LNCaP clone FGC (cell line): ENCODE results near the gene CCND1.
"Not testable (repeated sequence)": the region's sequence is repeated elsewhere in the genome, so short reads cannot be mapped to it uniquely, and the experiment has no call there.

ENCODE experiments used
- DNase-seq: peaks from one replicate; pipeline ENCODE4 v3.0.0-alpha.2; 2011; ENCODE audit warnings: low read depth
- H3K4me3 ChIP-seq: 2 replicates; pipeline ENCODE4 v1.5.1; 2011; ENCODE audit warnings: mild to moderate bottlenecking, low read depth, low read length, control low read depth
- TF ChIP-seq, protein P1 (sequence below): IDR thresholded peaks from 2 replicates; pipeline ENCODE4 v1.5.1; 2012; ENCODE audit warnings: mild to moderate bottlenecking; ENCODE audit not compliant: control insufficient read depth, insufficient read depth; ENCODE audit errors: extremely low read depth

The CCND1 gene

DNA sequence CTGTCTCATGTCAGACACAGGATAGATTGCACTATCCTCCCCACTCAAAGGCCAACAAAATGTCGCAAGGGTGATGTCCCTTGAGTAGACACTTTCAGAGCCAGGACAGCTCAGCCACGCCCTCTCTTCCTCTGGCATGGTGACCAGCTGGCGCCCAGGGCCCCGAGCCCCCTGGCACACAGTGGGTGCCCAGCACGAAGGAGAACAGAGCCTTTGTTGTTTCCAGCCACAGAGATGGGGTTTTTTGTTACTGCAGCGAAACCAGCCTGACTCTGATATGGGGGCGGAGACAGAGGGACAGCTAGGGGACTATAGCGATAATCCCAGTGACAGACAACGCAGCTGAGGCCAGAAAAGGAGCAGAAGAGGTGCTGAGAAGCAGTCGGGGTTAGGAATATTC, 23.3 kb upstream of the CCND1 start:
- H3K4me3 ChIP-seq, result no peak overlapping the region
- no peak for DNase-seq
- TF ChIP-seq, protein P1, sequence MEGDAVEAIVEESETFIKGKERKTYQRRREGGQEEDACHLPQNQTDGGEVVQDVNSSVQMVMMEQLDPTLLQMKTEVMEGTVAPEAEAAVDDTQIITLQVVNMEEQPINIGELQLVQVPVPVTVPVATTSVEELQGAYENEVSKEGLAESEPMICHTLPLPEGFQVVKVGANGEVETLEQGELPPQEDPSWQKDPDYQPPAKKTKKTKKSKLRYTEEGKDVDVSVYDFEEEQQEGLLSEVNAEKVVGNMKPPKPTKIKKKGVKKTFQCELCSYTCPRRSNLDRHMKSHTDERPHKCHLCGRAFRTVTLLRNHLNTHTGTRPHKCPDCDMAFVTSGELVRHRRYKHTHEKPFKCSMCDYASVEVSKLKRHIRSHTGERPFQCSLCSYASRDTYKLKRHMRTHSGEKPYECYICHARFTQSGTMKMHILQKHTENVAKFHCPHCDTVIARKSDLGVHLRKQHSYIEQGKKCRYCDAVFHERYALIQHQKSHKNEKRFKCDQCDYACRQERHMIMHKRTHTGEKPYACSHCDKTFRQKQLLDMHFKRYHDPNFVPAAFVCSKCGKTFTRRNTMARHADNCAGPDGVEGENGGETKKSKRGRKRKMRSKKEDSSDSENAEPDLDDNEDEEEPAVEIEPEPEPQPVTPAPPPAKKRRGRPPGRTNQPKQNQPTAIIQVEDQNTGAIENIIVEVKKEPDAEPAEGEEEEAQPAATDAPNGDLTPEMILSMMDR, result no peak

DNA sequence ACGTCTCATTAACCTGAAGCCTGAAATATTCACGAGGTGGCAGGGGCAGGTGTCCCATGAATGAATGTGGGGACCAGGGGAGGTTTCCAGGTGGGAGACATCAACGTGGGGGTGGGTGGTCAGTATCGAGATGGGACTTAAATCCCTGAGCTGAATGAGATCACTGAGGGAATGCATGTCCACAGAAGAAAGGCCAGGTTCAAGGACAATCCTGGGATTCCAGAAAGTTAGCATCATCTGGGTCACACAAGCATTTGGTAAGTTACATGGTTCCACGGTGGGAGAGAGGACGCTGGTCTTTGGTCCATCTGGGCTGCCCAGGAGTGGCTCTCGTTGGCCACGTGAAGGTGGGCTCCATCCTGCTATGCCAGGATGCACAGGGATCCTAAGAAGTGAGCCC, 22.7 kb upstream of the CCND1 start:
- DNase-seq, result no peak
- TF ChIP-seq, protein P1, result no peak
- no peak overlapping the region for H3K4me3 ChIP-seq

DNA sequence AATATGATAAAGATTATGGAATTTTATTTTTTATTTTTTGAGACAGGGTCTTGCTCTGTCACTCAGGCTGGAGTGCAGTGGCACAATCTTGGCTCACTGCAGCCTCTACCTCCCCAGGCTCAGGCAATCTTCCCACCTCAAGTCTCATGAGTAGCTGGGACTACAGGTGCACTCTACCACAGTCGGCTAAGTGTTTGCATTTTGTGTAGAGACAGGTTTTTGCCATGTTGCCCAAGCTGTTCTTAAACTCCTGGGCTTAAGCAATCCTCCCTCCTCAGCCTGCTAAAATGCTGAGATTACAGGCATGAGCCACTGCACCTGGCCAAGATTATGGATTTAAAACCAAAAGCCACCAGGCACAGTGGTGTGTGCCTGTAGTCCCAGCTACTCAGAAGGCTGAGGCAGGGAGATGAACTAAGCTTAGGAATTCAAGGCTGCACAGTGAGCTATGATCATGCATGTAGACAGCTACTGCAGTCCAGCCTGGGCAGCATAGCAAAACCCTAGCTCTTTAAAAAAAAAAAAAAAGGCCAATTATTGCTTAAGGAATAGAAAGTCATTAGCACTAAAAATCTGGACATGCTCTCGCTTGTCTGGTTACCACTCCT, 20.2 kb upstream of the CCND1 start:
- TF ChIP-seq, protein P1, result no peak
- no peak overlapping the region for H3K4me3 ChIP-seq
- DNase-seq, result no peak

DNA sequence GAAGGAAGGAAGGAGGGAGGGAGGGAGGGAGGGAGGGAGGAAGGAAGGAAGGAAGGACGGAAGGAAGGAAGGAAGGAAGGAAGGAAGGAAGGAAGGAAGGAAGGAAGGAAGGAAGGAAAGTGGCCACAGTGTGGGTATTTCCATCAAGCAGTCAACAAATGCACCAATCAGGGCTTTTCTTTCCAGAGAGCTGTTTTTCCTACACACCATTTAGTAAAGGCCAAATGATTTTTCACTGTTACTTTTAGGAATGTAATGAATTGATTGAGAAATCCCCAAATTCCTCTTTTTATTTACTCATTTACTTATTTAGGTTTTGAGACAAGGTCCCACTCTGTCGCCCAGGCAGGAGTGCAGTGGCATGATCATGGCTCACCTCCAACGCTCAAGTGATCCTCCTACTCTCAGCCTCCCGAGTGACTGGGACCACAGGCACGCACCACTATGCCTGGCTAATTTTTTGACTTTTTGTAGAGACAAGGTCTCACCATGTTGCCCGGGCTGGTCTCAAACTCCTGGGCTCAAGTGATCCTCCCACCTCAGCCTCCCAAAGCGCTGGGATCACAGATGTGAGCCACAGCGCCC, 18.8 kb upstream of the CCND1 start:
- DNase-seq, H3K4me3 ChIP-seq: not testable (repeated sequence)

DNA sequence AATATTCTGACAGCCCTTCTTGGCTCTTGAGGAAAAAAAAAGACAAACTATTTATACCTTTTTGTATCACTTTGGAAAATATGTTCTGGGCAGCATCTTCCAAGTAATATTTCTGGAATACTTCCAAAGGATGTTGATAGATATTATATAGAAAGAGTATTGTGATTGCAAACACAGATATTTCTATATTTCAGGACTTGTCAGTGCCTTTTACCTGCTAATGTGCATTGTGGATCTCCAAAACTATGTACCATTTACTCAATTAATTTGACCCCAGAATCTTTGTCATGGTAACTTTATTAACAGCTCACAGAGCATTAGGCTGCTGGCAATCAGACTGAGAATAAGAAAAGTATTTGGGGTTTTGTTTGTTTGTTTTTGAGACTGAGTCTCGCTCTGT, 16.7 kb upstream of the CCND1 start:
- no peak for DNase-seq
- TF ChIP-seq, protein P1, result no peak
- H3K4me3 ChIP-seq, result no peak overlapping the region

DNA sequence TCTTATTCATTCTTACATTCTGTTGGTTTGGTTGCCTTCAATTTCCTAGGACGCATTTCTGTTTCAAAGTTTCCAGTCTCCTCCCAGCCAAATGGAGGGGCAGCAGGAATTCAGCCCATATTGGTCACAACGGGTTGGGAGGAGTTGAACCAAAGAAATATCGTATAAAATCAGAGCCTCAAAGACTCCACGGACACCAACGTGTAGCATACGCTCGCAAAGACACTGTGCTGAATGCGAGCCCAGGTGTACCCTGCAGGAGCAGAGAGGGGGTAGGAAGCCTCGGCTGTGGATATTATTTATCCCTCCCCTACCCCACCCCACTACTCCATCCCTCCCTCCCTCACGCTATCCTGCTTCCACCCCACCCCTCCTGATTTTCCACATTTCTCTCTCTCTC, 15.5 kb upstream of the CCND1 start:
- DNase-seq, result no peak
- H3K4me3 ChIP-seq, result no peak overlapping the region
- TF ChIP-seq, protein P1, result no peak

DNA sequence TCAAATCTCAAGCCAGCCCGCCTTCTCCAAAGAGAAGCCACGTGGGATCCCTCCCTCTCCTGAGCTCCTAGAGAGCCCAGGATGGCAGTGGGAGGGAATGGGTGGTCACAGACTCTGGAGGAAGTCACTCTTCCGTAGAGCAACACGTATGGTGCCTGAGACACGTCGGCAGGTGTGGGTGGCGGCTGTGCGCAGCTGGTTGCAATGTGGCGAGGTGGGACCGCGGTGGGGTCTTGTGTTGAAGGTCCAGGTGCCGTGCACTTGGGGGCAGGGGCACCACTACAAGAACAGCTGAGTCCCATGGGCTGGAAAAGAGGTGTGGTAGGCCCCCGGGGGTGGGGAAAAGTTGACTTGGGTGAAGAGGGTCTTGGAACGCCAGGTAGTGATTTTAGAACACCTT, 13.4 kb upstream of the CCND1 start:
- no peak for DNase-seq
- TF ChIP-seq, protein P1, result no peak
- H3K4me3 ChIP-seq, result no peak overlapping the region

DNA sequence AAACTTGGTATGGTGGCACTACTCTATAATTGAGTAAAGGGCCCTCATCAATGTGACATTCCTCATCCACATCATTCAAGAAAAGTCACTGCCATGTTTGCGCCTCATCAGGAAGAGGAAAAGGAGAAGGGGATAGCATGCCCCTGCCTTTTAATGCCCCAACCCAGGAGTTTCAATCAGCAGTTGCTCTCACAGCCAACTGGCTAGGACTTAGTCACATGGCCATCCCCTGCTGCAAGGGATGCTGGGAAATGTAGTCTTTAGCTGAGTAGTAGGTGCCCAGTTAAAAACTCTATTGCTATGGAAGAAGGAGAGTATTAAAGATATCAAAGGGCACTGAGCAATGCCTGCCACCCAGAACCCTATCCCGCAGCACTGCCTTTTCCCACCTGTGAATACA, 10.9 kb upstream of the CCND1 start:
- TF ChIP-seq, protein P1, result no peak
- no peak for DNase-seq
- no peak overlapping the region for H3K4me3 ChIP-seq
